Measurements from ENCODE around the gene PLD4. TPM values are rescaled to one million over a fixed set of nuclear protein-coding genes. Genes with fewer than 3 reads are reported as not detected.
"Not testable (repeated sequence)": the region's sequence is repeated elsewhere in the genome, so short reads cannot be mapped to it uniquely, and the experiment has no call there.

Gene PLD4
- total RNA-seq, 4 donors from 2014 or later, result 1.3 to 10.9 TPM; not detected in 2

DNA sequence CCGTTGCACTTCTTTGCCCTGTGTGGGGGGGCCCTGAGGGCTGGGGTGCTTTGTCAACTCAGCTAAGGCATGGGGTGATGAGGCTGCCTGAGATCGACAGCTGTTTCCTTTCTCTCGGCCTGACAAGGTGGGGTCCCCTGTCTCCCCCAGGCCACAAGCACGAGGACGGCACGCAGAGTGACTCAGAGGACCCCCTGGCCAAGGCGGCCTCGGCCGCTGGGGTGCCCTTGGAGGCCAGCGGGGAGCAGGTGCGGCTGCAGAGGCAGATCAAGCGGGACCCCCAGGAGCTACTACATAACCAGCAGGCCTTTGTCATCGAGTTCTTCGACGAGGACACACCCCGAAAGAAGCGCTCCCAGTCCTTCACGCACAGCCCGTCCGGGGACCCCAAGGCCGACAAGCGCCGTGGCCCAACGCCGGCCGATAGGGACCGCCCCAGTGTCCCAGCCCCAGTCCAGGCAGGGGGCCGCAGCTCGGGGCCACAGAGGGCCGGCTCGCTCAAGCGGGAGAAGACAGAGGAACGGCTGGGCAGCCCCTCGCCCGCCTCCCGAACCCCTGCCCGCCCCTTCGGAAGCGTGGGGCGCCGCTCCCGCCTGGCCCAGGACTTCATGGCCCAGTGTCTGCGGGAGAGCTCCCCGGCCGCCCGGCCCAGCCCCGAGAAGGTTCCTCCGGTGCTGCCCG lies 40.9 kb upstream of the PLD4 start:
- no peak overlapping the region for H3K27ac ChIP-seq
- intact Hi-C loops (cut with DNase I; ENCODE audit: low total_unique reads), result no loop called here
- no peak overlapping the region for H3K4me3 ChIP-seq
- H3K36me3 ChIP-seq, result no peaks in the 10 kb centered on the region
- no peaks in the 10 kb centered on the region for H3K27me3 ChIP-seq
- TF ChIP-seq, protein P1, sequence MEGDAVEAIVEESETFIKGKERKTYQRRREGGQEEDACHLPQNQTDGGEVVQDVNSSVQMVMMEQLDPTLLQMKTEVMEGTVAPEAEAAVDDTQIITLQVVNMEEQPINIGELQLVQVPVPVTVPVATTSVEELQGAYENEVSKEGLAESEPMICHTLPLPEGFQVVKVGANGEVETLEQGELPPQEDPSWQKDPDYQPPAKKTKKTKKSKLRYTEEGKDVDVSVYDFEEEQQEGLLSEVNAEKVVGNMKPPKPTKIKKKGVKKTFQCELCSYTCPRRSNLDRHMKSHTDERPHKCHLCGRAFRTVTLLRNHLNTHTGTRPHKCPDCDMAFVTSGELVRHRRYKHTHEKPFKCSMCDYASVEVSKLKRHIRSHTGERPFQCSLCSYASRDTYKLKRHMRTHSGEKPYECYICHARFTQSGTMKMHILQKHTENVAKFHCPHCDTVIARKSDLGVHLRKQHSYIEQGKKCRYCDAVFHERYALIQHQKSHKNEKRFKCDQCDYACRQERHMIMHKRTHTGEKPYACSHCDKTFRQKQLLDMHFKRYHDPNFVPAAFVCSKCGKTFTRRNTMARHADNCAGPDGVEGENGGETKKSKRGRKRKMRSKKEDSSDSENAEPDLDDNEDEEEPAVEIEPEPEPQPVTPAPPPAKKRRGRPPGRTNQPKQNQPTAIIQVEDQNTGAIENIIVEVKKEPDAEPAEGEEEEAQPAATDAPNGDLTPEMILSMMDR (IDR thresholded peaks at IDR 0.05), result no peak
- TF ChIP-seq POLR2A (IDR thresholded peaks at IDR 0.05), result no peak
- peak in 1 of 2 donors; percentile 10 for DNase-seq
- H3K4me1 ChIP-seq, result no peaks in the 10 kb centered on the region
- H3K9me3 ChIP-seq, result no peaks in the 10 kb centered on the region

DNA sequence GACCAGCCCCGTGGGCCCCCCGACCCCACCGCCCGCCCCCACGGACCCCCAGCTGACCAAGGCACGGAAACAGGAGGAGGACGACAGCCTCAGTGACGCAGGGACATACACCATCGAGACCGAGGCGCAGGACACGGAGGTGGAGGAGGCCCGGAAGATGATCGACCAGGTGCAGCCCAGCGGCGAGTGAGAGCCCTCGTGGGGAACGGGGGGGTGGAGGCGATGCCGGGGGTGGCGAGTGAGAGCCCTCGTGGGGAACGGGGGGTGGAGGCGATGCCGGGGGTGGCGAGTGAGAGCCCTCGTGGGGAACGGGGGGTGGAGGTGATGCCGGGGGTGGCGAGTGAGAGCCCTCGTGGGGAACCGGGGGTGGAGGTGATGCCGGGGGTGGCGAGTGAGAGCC lies 40.3 kb upstream of the PLD4 start:
- H3K4me1 ChIP-seq; DNase-seq; H3K36me3 ChIP-seq; H3K27me3 ChIP-seq; intact Hi-C loops (cut with DNase I; ENCODE audit: low total_unique reads); H3K27ac ChIP-seq; H3K9me3 ChIP-seq; H3K4me3 ChIP-seq: not testable (repeated sequence)

DNA sequence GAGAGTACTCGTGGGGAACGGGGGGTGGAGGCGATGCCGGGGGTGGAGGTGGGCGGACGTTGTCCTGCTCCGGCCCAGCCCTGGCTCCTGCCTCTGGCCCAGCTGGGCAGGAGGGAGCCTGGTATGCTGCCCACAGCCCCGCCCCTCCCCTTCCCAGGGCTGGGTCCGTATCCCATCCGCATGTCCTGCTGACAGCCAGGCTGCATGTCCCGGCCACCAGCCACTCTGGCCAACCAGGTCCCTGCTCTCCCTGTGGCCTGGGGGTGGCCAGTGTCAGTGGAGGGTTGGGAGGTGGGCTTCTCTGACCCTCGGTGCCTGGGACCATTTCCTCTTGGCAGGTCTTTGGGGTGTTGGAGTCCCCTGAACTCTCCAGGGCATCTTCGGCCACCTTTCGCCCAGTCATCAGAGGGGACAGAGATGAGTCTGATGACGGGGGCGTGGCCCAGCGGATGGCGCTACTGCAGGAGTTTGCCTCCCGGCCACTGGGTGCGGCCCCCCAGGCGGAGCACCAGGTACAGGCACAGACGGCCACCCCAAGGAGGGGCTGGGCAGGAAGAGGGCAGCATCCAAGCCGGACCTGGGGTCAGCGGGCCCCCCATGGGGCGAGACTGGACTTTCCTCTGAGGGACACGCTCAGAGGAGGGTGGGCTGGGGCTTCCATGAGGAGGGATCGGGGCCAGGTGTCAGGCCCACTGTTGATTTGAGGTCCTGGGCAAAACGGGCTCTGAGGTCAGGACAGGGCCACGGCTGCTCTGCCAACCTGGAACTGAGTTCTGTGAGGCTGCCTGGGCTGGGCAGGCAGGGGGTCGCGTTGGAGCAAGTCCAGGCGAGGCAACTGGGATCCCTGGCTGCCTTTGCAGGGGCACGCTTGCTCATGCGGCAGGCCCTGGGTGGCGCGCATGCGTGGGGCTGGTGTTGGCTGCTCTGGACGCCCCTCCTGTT lies 39.4 kb upstream of the PLD4 start:
- Histone ChIP-seq H3K36me3 (no peaks in the 10 kb centered on the region), H3K4me3 (no peak overlapping the region), H3K9me3 (no peaks in the 10 kb centered on the region), H3K27ac (no peak overlapping the region), H3K4me1 (no peaks in the 10 kb centered on the region), H3K27me3 (no peaks in the 10 kb centered on the region)
- TF ChIP-seq, protein P1 (IDR thresholded peaks at IDR 0.05), result no peak
- no peak for TF ChIP-seq POLR2A (IDR thresholded peaks at IDR 0.05)
- DNase-seq, result peak; percentile 13 to 14
- intact Hi-C loops (cut with DNase I; ENCODE audit: low total_unique reads), result no loop called here

- no peaks in the 10 kb centered on the region for H3K27me3 ChIP-seq
- no peaks in the 10 kb centered on the region for H3K4me1 ChIP-seq
- intact Hi-C loops (cut with DNase I; ENCODE audit: low total_unique reads), result no loop called here
- no peak overlapping the region for H3K27ac ChIP-seq
- H3K4me3 ChIP-seq, result no peak overlapping the region
- H3K9me3 ChIP-seq, result no peaks in the 10 kb centered on the region
- no peaks in the 10 kb centered on the region for H3K36me3 ChIP-seq
- peak in 1 of 2 donors; percentile 9 for DNase-seq
- TF ChIP-seq, protein P1 (IDR thresholded peaks at IDR 0.05), result no peak
- no peak for TF ChIP-seq POLR2A (IDR thresholded peaks at IDR 0.05)
Observed at GRCh38 chr14:104885973-104886689, 38.5 kb upstream of the PLD4 start.

DNA sequence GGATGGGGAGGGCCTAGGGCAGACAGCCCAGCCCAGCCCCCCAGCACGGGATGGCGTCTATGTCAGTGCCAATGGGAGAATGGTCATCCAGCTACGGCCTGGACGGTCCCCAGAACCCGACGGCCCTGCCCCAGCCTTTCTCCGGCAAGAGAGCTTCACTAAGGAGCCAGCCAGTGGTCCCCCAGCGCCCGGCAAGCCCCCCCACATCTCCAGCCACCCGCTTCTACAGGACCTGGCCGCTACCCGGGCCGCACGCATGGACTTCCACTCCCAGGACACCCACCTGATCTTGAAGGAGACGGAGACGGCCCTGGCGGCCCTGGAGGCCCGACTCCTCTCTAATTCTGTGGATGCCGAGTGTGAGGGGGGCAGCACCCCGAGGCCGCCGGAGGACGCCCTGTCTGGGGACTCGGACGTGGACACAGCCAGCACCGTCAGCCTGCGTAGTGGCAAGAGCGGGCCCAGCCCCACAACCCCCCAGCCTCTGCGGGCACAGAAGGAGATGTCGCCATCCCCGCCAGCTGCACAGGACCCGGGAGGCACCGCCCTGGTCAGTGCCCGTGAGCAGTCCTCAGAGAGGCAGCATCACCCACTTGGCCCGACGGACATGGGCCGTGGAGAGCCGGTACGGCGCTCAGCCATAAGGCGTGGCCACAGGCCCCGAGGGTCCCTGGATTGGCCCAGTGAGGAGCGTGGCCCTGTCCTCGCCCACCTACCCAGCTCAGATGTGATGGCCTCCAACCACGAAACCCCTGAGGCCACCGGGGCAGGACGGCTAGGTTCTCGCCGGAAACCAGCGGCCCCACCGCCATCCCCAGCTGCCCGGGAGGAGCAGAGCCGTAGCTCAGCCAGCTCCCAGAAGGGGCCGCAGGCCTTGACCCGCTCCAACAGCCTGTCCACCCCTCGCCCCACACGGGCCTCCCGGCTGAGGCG lies 37.7 kb upstream of the PLD4 start:
- H3K36me3 ChIP-seq, result no peaks in the 10 kb centered on the region
- DNase-seq, result peak; percentile 14
- intact Hi-C loops (cut with DNase I; ENCODE audit: low total_unique reads), result no loop called here

More for the DNA sequence above, 37.7 kb upstream of the PLD4 start:
- Histone ChIP-seq H3K4me1 (no peaks in the 10 kb centered on the region), H3K27me3 (no peaks in the 10 kb centered on the region), H3K9me3 (no peaks in the 10 kb centered on the region), H3K4me3 (no peak overlapping the region), H3K27ac (no peak overlapping the region)
- TF ChIP-seq, protein P1 (IDR thresholded peaks at IDR 0.05), result no peak
- TF ChIP-seq POLR2A (IDR thresholded peaks at IDR 0.05), result no peak

Data from uterus (tissue), 4 donors.